WTC11 (cell line): ENCODE data around the gene CLIC1. TPM values are rescaled to one million over a fixed set of nuclear protein-coding genes. Genes with fewer than 3 reads are reported as not detected.

Source experiments
- ATAC-seq: fragments of 200-7000 bp; cut with Tn5 transposase; 2 replicates; pipeline ENCODE4 v1.10.0; 2021; ENCODE audit warnings: mild to moderate bottlenecking, moderate library complexity
- CTCF ChIA-PET: fragments of 300-600 bp; sonication (Branson Sonifier 250); formaldehyde crosslinking; loops from one replicate; lab custom pipeline; 2021; ENCODE audit warnings: antibody characterized with exemption; lab: Charles Lee
- POLR2A ChIA-PET: fragments of 350-600 bp; sonication (Branson Sonifier 250); formaldehyde crosslinking; loops from one replicate; lab custom pipeline; 2021; ENCODE audit warnings: antibody characterized with exemption; lab: Charles Lee
- DNase-seq: peaks from one replicate; pipeline ENCODE4 v3.0.0; 2021; ENCODE audit warnings: low spot score
- H3K27ac Mint-ChIP-seq: 2 replicates; pipeline ENCODE4 v1.8.0; 2021; ENCODE audit warnings: mixed read lengths
- H3K27me3 Mint-ChIP-seq: 2 replicates; pipeline ENCODE4 v1.8.0; 2021; ENCODE audit warnings: low read depth, mild to moderate bottlenecking, moderate library complexity, mixed read lengths
- H3K36me3 Mint-ChIP-seq: 2 replicates; pipeline ENCODE4 v1.8.0; 2021; ENCODE audit warnings: mixed read lengths
- H3K4me1 Mint-ChIP-seq: 2 replicates; pipeline ENCODE4 v1.8.0; 2022; ENCODE audit warnings: mixed read lengths
- H3K4me3 Mint-ChIP-seq: 2 replicates; pipeline ENCODE4 v1.8.0; 2021; ENCODE audit warnings: mild to moderate bottlenecking, moderate library complexity, mixed read lengths
- H3K9me3 Mint-ChIP-seq: 2 replicates; pipeline ENCODE4 v1.8.0; 2021; ENCODE audit warnings: mixed read lengths
- EMX1 ChIP-seq: fragments of 250-450 bp; sonication (Bioruptor Pico); IDR thresholded peaks from 2 replicates; pipeline ENCODE4 v1.8.0; 2021; ENCODE audit warnings: mild to moderate bottlenecking
- GABPB1 ChIP-seq: sonication (generic); formaldehyde crosslinking; IDR thresholded peaks from 2 replicates; pipeline ENCODE4 v1.8.1; 2023; ENCODE audit warnings: mild to moderate bottlenecking, missing genetic modification reagents
- GTF2I ChIP-seq: fragments of 250-450 bp; sonication (Bioruptor Pico); conservative IDR thresholded peaks from 2 replicates; pipeline ENCODE4 v1.4.0; 2021; ENCODE audit warnings: mild to moderate bottlenecking
- HMGA2 ChIP-seq: fragments of 250-450 bp; sonication (Bioruptor Pico); IDR thresholded peaks from 2 replicates; pipeline ENCODE4 v1.4.0; 2021; ENCODE audit warnings: mild to moderate bottlenecking, moderate library complexity
- OVOL2 ChIP-seq: fragments of 250-450 bp; sonication (Bioruptor Pico); IDR thresholded peaks from 2 replicates; pipeline ENCODE4 v1.9.0; 2021; ENCODE audit warnings: mild to moderate bottlenecking, borderline replicate concordance
- RORB ChIP-seq: fragments of 250-450 bp; sonication (Bioruptor Pico); IDR thresholded peaks from 2 replicates; pipeline ENCODE4 v1.9.0; 2021; ENCODE audit warnings: mild to moderate bottlenecking
- SMAD4 ChIP-seq: sonication (generic); formaldehyde crosslinking; IDR thresholded peaks from 2 replicates; pipeline ENCODE4 v1.8.0; 2022; ENCODE audit warnings: mild to moderate bottlenecking, missing genetic modification reagents
- TP53 ChIP-seq: sonication (generic); formaldehyde crosslinking; IDR thresholded peaks from 2 replicates; pipeline ENCODE4 v1.8.1; 2023; ENCODE audit warnings: mild to moderate bottlenecking, missing genetic modification reagents
- ZNF121 ChIP-seq: sonication (generic); formaldehyde crosslinking; IDR thresholded peaks from 2 replicates; pipeline ENCODE4 v1.8.0; 2023; ENCODE audit warnings: missing genetic modification reagents
- ZNF138 ChIP-seq: sonication (generic); formaldehyde crosslinking; conservative IDR thresholded peaks from 2 replicates; pipeline ENCODE4 v1.8.1; 2022; ENCODE audit warnings: mild to moderate bottlenecking, moderate library complexity, missing genetic modification reagents
- ZNF396 ChIP-seq: fragments of 250-450 bp; sonication (Bioruptor Pico); IDR thresholded peaks from 2 replicates; pipeline ENCODE4 v1.8.0; 2021; ENCODE audit warnings: mild to moderate bottlenecking, moderate library complexity, borderline replicate concordance
- ZNF416 ChIP-seq: fragments of 250-450 bp; sonication (Bioruptor Pico); IDR thresholded peaks from 2 replicates; pipeline ENCODE4 v1.9.0; 2021; ENCODE audit warnings: mild to moderate bottlenecking, inconsistent platforms
- ZNF671 ChIP-seq: fragments of 250-450 bp; sonication (Bioruptor Pico); IDR thresholded peaks from 2 replicates; pipeline ENCODE4 v1.8.0; 2021; ENCODE audit warnings: mild to moderate bottlenecking
- total RNA-seq: library from RNA; stranded (reverse); gene quantifications from 3 replicates; pipeline ENCODE4 v1.2.3, GENCODE V29; 2021
- TF ChIP-seq, protein P1 (sequence below): fragments of 250-450 bp; sonication (Bioruptor Pico); IDR thresholded peaks from 2 replicates; pipeline ENCODE4 v1.9.0; 2021; ENCODE audit warnings: mild to moderate bottlenecking
- TF ChIP-seq, protein P2 (sequence below): sonication (generic); formaldehyde crosslinking; IDR thresholded peaks from 2 replicates; pipeline ENCODE4 v1.8.1; 2023; ENCODE audit warnings: mild to moderate bottlenecking, missing genetic modification reagents, moderate library complexity
- TF ChIP-seq, protein P3 (sequence below): sonication (generic); formaldehyde crosslinking; conservative IDR thresholded peaks from 2 replicates; pipeline ENCODE4 v1.8.1; 2022; ENCODE audit warnings: mild to moderate bottlenecking, missing genetic modification reagents
- TF ChIP-seq, protein P4 (sequence below): sonication (generic); formaldehyde crosslinking; IDR thresholded peaks from 2 replicates; pipeline ENCODE4 v1.8.0; 2022; ENCODE audit warnings: mild to moderate bottlenecking, missing genetic modification reagents
- TF ChIP-seq, protein P5 (sequence below): sonication (generic); formaldehyde crosslinking; IDR thresholded peaks from 2 replicates; pipeline ENCODE4 v1.8.1; 2022; ENCODE audit warnings: mild to moderate bottlenecking, moderate library complexity, missing genetic modification reagents
- TF ChIP-seq, protein P6 (sequence below): sonication (generic); formaldehyde crosslinking; IDR thresholded peaks from 2 replicates; pipeline ENCODE4 v1.8.1; 2023; ENCODE audit warnings: mild to moderate bottlenecking, missing genetic modification reagents
- TF ChIP-seq, protein P7 (sequence below): fragments of 250-450 bp; sonication (Bioruptor Pico); IDR thresholded peaks from 2 replicates; pipeline ENCODE4 v2.1.2; 2022; ENCODE audit warnings: mild to moderate bottlenecking, moderate library complexity

The CLIC1 gene
- total RNA-seq, 1 experiment from 2014 or later = 244 TPM

DNA sequence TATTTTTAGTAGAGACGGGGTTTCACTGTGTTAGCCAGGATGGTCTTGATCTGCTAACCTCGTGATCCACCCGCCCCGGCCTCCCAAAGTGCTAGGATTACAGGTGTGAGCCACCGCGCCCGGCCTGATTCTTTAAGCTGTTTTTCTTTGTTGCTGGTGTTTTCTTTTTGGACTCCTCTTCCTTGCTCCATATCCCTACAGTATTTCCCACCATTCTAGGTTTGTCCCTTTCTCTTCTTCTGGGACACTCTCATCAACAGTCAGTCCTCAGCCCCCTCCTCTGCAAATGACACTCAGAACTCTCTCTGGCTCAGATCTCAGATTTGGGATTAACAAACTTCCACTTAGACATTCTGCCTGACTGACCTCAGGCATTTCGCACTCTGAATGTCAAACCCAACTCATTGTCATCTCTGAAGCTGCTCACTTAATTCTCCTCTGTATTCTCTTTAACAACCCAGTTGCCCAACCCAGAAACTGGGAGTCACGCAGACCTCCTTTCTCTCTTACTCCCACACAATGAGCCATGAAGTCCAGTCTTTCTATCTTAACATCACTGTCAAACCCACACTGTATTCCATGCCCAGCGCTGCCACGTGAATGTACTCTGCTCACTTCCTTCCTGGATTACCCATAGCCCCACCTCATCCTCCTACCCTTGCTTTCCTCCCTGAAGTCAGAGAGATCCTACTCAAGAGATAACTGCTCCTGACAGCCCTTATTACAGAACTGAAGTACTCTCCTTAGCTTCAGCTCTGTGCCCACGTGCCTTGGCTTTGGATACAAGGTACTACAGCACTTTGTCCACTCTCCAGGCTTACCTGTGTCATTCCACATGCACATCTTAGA lies 10.6 kb downstream of the CLIC1 start:
- POLR2A ChIA-PET = interaction anchor here (1.1 kb wide), 1 partner anchor 102 kb away, joined by 3 read pairs; the partner anchor contains the start of gene HSPA1B
- CTCF ChIA-PET = interaction anchor here (2.1 to 3.0 kb wide), 2 partner anchors 12 to 44 kb away, joined by 7 to 16 read pairs; no protein-coding TSS in a partner anchor
- ATAC-seq = no peak
- H3K27ac Mint-ChIP-seq = no peak overlapping the region; the same call in 1 of the 2 replicates
- H3K9me3 Mint-ChIP-seq = no peaks in the 10 kb centered on the region
- peaks cover 4% of the 10 kb centered on the region; the same call in 1 of the 2 replicates for H3K27me3 Mint-ChIP-seq
- TF ChIP-seq, protein P1, sequence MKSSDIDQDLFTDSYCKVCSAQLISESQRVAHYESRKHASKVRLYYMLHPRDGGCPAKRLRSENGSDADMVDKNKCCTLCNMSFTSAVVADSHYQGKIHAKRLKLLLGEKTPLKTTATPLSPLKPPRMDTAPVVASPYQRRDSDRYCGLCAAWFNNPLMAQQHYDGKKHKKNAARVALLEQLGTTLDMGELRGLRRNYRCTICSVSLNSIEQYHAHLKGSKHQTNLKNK (CRISPR knock-in tag) = no peak
- TF ChIP-seq TP53 (CRISPR knock-in tag) = no peak
- no peak for TF ChIP-seq ZNF396
- TF ChIP-seq, protein P2, sequence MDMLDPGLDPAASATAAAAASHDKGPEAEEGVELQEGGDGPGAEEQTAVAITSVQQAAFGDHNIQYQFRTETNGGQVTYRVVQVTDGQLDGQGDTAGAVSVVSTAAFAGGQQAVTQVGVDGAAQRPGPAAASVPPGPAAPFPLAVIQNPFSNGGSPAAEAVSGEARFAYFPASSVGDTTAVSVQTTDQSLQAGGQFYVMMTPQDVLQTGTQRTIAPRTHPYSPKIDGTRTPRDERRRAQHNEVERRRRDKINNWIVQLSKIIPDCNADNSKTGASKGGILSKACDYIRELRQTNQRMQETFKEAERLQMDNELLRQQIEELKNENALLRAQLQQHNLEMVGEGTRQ = no peak
- no peak for TF ChIP-seq OVOL2 (CRISPR knock-in tag)
- TF ChIP-seq, protein P3, sequence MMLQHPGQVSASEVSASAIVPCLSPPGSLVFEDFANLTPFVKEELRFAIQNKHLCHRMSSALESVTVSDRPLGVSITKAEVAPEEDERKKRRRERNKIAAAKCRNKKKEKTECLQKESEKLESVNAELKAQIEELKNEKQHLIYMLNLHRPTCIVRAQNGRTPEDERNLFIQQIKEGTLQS (CRISPR knock-in tag) = no peak
- TF ChIP-seq, all 79 proteins: peak for 0
- no peak for DNase-seq
- Mint-ChIP-seq H3K4me3 (no peak overlapping the region), H3K36me3 (peaks cover 9% of the 10 kb centered on the region), H3K4me1 (peaks cover 15% of the 10 kb centered on the region)

DNA sequence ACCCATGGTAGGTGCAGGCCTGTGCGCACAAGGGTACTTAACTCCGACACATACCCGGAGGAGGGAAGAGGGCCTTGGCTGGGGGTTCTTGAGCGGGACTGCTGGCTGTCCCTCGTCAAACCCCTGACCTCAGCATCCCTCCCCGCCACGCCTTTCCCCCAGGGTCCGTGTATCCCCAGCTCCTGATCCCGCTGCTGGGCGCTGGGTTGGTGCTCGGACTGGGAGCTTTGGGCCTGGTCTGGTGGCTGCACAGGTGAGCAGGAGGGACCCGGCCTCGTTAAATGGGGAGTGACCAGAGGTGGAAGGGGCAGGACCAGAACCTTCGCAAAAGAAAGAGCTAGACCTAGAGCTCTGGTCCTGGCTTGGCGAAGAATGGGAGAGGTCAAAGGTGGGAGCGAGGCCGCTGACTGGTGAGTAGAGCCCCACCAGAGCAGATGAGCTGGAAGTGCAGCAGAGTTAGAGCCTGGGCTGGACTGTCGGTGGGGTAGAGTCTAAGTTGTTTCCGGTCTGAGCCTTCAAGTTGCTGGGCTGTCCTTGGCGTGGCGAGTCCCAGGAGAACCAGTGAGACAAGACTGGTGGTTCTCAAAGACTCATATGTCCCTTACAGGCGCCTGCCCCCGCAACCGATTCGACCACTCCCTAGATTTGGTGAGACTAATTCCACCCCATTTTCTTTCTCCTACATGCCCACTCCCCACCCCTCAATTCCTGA lies 12.2 kb downstream of the CLIC1 start:
- ChIA-PET CTCF (interaction anchor here (0.6 to 3.0 kb wide), 8 partner anchors 10 to 72 kb away, joined by 3 to 16 read pairs (median 4); partner anchors contain the start of genes ABHD16A, CLIC1 and VARS1), POLR2A (interaction anchor here (0.7 kb wide), 1 partner anchor 91 kb away, joined by 3 read pairs; no protein-coding TSS in a partner anchor)
- Mint-ChIP-seq H3K27me3 (peaks cover 4% of the 10 kb centered on the region; the same call in 1 of the 2 replicates), H3K4me3 (no peak overlapping the region), H3K27ac (no peak overlapping the region), H3K9me3 (no peaks in the 10 kb centered on the region), H3K36me3 (peaks cover 9% of the 10 kb centered on the region), H3K4me1 (peaks cover 7% of the 10 kb centered on the region)
- DNase-seq = no peak
- ATAC-seq = no peak; the same call in 1 of the 2 replicates
- no peak for TF ChIP-seq HMGA2 (CRISPR knock-in tag)
- TF ChIP-seq GTF2I (CRISPR knock-in tag) = no peak
- TF ChIP-seq GABPB1 (CRISPR knock-in tag) = no peak
- no peak for TF ChIP-seq EMX1
- TF ChIP-seq TP53 (CRISPR knock-in tag) = no peak
- no peak for TF ChIP-seq RORB (CRISPR knock-in tag)
- TF ChIP-seq, protein P4, sequence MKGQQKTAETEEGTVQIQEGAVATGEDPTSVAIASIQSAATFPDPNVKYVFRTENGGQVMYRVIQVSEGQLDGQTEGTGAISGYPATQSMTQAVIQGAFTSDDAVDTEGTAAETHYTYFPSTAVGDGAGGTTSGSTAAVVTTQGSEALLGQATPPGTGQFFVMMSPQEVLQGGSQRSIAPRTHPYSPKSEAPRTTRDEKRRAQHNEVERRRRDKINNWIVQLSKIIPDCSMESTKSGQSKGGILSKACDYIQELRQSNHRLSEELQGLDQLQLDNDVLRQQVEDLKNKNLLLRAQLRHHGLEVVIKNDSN (CRISPR knock-in tag) = no peak
- no peak for TF ChIP-seq ZNF671
- TF ChIP-seq, protein P5, sequence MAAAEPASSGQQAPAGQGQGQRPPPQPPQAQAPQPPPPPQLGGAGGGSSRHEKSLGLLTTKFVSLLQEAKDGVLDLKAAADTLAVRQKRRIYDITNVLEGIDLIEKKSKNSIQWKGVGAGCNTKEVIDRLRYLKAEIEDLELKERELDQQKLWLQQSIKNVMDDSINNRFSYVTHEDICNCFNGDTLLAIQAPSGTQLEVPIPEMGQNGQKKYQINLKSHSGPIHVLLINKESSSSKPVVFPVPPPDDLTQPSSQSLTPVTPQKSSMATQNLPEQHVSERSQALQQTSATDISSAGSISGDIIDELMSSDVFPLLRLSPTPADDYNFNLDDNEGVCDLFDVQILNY (CRISPR knock-in tag) = no peak
- no peak for TF ChIP-seq ZNF416
- no peak for TF ChIP-seq ZNF121 (CRISPR knock-in tag)
- no peak for TF ChIP-seq ZNF138 (CRISPR knock-in tag)
- TF ChIP-seq, protein P6, sequence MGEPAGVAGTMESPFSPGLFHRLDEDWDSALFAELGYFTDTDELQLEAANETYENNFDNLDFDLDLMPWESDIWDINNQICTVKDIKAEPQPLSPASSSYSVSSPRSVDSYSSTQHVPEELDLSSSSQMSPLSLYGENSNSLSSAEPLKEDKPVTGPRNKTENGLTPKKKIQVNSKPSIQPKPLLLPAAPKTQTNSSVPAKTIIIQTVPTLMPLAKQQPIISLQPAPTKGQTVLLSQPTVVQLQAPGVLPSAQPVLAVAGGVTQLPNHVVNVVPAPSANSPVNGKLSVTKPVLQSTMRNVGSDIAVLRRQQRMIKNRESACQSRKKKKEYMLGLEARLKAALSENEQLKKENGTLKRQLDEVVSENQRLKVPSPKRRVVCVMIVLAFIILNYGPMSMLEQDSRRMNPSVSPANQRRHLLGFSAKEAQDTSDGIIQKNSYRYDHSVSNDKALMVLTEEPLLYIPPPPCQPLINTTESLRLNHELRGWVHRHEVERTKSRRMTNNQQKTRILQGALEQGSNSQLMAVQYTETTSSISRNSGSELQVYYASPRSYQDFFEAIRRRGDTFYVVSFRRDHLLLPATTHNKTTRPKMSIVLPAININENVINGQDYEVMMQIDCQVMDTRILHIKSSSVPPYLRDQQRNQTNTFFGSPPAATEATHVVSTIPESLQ (CRISPR knock-in tag) = no peak
- TF ChIP-seq, protein P7, sequence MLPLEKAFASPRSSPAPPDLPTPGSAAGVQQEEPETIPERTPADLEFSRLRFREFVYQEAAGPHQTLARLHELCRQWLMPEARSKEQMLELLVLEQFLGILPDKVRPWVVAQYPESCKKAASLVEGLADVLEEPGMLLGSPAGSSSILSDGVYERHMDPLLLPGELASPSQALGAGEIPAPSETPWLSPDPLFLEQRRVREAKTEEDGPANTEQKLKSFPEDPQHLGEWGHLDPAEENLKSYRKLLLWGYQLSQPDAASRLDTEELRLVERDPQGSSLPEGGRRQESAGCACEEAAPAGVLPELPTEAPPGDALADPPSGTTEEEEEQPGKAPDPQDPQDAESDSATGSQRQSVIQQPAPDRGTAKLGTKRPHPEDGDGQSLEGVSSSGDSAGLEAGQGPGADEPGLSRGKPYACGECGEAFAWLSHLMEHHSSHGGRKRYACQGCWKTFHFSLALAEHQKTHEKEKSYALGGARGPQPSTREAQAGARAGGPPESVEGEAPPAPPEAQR (CRISPR knock-in tag) = no peak
- TF ChIP-seq SMAD4 = no peak
